BLaER1 (cell line): Measurements from ENCODE around the gene REPIN1.

ENCODE experiments used
- H3K27ac ChIP-seq: shearing (Covaris generic); formaldehyde crosslinking; 2 replicates; pipeline ENCODE4 v1.8.1; 2022
- H3K27me3 ChIP-seq: shearing (Covaris generic); formaldehyde crosslinking; 2 replicates; pipeline ENCODE4 v1.8.1; 2022
- H3K36me3 ChIP-seq: shearing (Covaris generic); formaldehyde crosslinking; 2 replicates; pipeline ENCODE4 v1.8.1; 2022
- H3K4me1 ChIP-seq: shearing (Covaris generic); formaldehyde crosslinking; 2 replicates; pipeline ENCODE4 v1.8.1; 2022
- H3K4me2 ChIP-seq: shearing (Covaris generic); formaldehyde crosslinking; 2 replicates; pipeline ENCODE4 v1.8.1; 2022
- H3K4me3 ChIP-seq: shearing (Covaris generic); formaldehyde crosslinking; 2 replicates; pipeline ENCODE4 v1.8.1; 2022
- H3K9ac ChIP-seq: shearing (Covaris generic); formaldehyde crosslinking; 2 replicates; pipeline ENCODE4 v1.8.1; 2022
- H3K9me3 ChIP-seq: shearing (Covaris generic); formaldehyde crosslinking; 2 replicates; pipeline ENCODE4 v1.8.1; 2022
- H4K20me1 ChIP-seq: shearing (Covaris generic); formaldehyde crosslinking; 2 replicates; pipeline ENCODE4 v1.8.1; 2022
- Cebpa-rat ChIP-seq: shearing (Covaris generic); IDR thresholded peaks from 2 replicates; pipeline ENCODE4 v1.8.1; 2022

Gene REPIN1

GRCh38 chr7:150368096-150368883, at the start of gene REPIN1:
Gene REPIN1 (plus strand): TSS chr7:150368822. CDS start chr7:150369712, 890 bp downstream.
- H3K4me1 ChIP-seq: peaks cover 79% of the 10 kb centered on the region
- peak within 1 kb of the TSS; percentile 100 for H3K4me2 ChIP-seq
- H3K27ac ChIP-seq: peak within 1 kb of the TSS; percentile 100
- peak within 1 kb of the TSS; percentile 97 for H3K9ac ChIP-seq
- no peaks in the 10 kb centered on the region for H3K27me3 ChIP-seq
- H4K20me1 ChIP-seq: peaks cover 38% of the 10 kb centered on the region
- no peaks in the 10 kb centered on the region for H3K9me3 ChIP-seq
- TF ChIP-seq Cebpa-rat: no peak
- peaks cover 34% of the 10 kb centered on the region for H3K36me3 ChIP-seq
- peak within 1 kb of the TSS; percentile 99 for H3K4me3 ChIP-seq

- H3K27me3 ChIP-seq: peaks cover 44% of the 10 kb centered on the region
- H4K20me1 ChIP-seq: no peaks in the 10 kb centered on the region
- H3K36me3 ChIP-seq: no peaks in the 10 kb centered on the region
- H3K4me1 ChIP-seq: 0 out of 2 replicates have a peak, but pooled peaks cover 5% of the 10 kb centered on the region
- peaks cover 17% of the 10 kb centered on the region for H3K9me3 ChIP-seq
- no peak overlapping the region for H3K27ac ChIP-seq
- no peak overlapping the region for H3K9ac ChIP-seq
- TF ChIP-seq Cebpa-rat: no peak
- H3K4me2 ChIP-seq: no peak overlapping the region
- H3K4me3 ChIP-seq: no peak overlapping the region
Observed at GRCh38 chr7:150321788-150322113, 46.9 kb upstream of the REPIN1 start.

GRCh38 chr7:150322114-150322832, 46.3 kb upstream of the REPIN1 start:
- H3K27ac ChIP-seq: no peak overlapping the region
- H3K4me3 ChIP-seq: no peak overlapping the region
- peaks cover 17% of the 10 kb centered on the region for H3K9me3 ChIP-seq
- no peak for TF ChIP-seq Cebpa-rat
- no peak overlapping the region for H3K9ac ChIP-seq
- peaks cover 44% of the 10 kb centered on the region for H3K27me3 ChIP-seq
- 0 out of 2 replicates have a peak, but pooled peaks cover 5% of the 10 kb centered on the region for H3K4me1 ChIP-seq
- no peaks in the 10 kb centered on the region for H4K20me1 ChIP-seq
- no peaks in the 10 kb centered on the region for H3K36me3 ChIP-seq
- H3K4me2 ChIP-seq: no peak overlapping the region

GRCh38 chr7:150322833-150323681, 45.6 kb upstream of the REPIN1 start, which contains the start of the genes ACTR3C and LRRC61:
Gene ACTR3C (minus strand): TSS chr7:150323545. CDS start chr7:150295296, 28,249 bp downstream.
Gene LRRC61 (plus strand): TSS chr7:150323355. CDS start chr7:150336862, 13,507 bp downstream.
- Histone ChIP-seq H3K4me2 (peak within 1 kb of the TSS; percentile 10; the same call in 1 of the 2 replicates), H4K20me1 (no peaks in the 10 kb centered on the region), H3K4me3 (peak within 1 kb of the TSS; percentile 39), H3K36me3 (no peaks in the 10 kb centered on the region), H3K9me3 (peaks cover 17% of the 10 kb centered on the region), H3K27me3 (peaks cover 44% of the 10 kb centered on the region), H3K4me1 (0 out of 2 replicates have a peak, but pooled peaks cover 5% of the 10 kb centered on the region), H3K27ac (no peak within 1 kb of the TSS), H3K9ac (no peak within 1 kb of the TSS)
- TF ChIP-seq Cebpa-rat: no peak

- H3K4me2 ChIP-seq: peak overlapping the region; percentile 10; the same call in 1 of the 2 replicates
- no peaks in the 10 kb centered on the region for H3K36me3 ChIP-seq
- peak overlapping the region; percentile 39; the same call in 1 of the 2 replicates for H3K4me3 ChIP-seq
Observed at GRCh38 chr7:150323682-150324372, 44.8 kb upstream of the REPIN1 start.

GRCh38 chr7:150324373-150324961, 44.2 kb upstream of the REPIN1 start:
- Histone ChIP-seq H3K4me3 (no peak overlapping the region), H3K9ac (no peak overlapping the region), H4K20me1 (no peaks in the 10 kb centered on the region), H3K9me3 (peaks cover 17% of the 10 kb centered on the region), H3K27me3 (peaks cover 44% of the 10 kb centered on the region), H3K4me1 (0 out of 2 replicates have a peak, but pooled peaks cover 5% of the 10 kb centered on the region), H3K36me3 (no peaks in the 10 kb centered on the region), H3K27ac (no peak overlapping the region), H3K4me2 (no peak overlapping the region)
- no peak for TF ChIP-seq Cebpa-rat

More at GRCh38 chr7:150323682-150324372, 44.8 kb upstream of the REPIN1 start:
- Histone ChIP-seq H4K20me1 (no peaks in the 10 kb centered on the region), H3K9me3 (peaks cover 17% of the 10 kb centered on the region), H3K9ac (no peak overlapping the region), H3K4me1 (0 out of 2 replicates have a peak, but pooled peaks cover 5% of the 10 kb centered on the region), H3K27me3 (peaks cover 44% of the 10 kb centered on the region), H3K27ac (no peak overlapping the region)
- TF ChIP-seq Cebpa-rat: no peak

GRCh38 chr7:150325110-150325611, 43.5 kb upstream of the REPIN1 start:
- no peaks in the 10 kb centered on the region for H3K36me3 ChIP-seq
- no peak overlapping the region for H3K4me2 ChIP-seq
- H3K4me3 ChIP-seq: no peak overlapping the region
- H3K27ac ChIP-seq: no peak overlapping the region
- no peak for TF ChIP-seq Cebpa-rat
- peaks cover 44% of the 10 kb centered on the region for H3K27me3 ChIP-seq
- peaks cover 17% of the 10 kb centered on the region for H3K9me3 ChIP-seq
- no peak overlapping the region for H3K9ac ChIP-seq
- H4K20me1 ChIP-seq: no peaks in the 10 kb centered on the region
- H3K4me1 ChIP-seq: 0 out of 2 replicates have a peak, but pooled peaks cover 5% of the 10 kb centered on the region

- H3K27me3 ChIP-seq: peaks cover 43% of the 10 kb centered on the region
- no peak overlapping the region for H3K27ac ChIP-seq
- no peak overlapping the region for H3K4me2 ChIP-seq
- 0 out of 2 replicates have a peak, but pooled peaks cover 5% of the 10 kb centered on the region for H3K4me1 ChIP-seq
- H3K4me3 ChIP-seq: no peak overlapping the region
- no peaks in the 10 kb centered on the region for H3K36me3 ChIP-seq
- H3K9ac ChIP-seq: no peak overlapping the region
- no peaks in the 10 kb centered on the region for H4K20me1 ChIP-seq
- H3K9me3 ChIP-seq: peaks cover 17% of the 10 kb centered on the region
- no peak for TF ChIP-seq Cebpa-rat
Observed at GRCh38 chr7:150325901-150326300, 42.7 kb upstream of the REPIN1 start.
